AML-193 (cell line): ENCODE measurements around the gene MBD1.
"Not testable (repeated sequence)": the region's sequence is repeated elsewhere in the genome, so short reads cannot be mapped to it uniquely, and the experiment has no call there.

Experiments
- DNase-seq, 2 experiments: peaks; one replicate each; lab custom pipeline; 2025; lab: John Stamatoyannopoulos, UW

The MBD1 gene

DNA sequence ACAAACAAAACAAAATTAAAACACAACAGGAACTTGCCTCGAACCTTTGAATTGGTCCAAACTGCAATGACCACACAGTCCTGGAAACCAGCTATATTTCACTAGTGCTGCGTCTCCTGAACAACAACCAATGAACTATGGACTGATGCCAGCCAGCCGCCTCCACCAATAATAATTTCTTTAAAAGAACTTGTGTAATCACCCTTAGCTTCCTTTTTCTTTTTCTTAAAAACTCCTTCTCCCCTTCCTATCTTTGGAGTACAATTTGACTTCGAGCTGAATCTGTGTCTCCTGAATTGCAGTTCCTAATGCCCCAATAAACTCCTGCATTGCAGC is 7.8 kb upstream of the MBD1 start:
- peak; percentile 28 to 45 for DNase-seq

DNA sequence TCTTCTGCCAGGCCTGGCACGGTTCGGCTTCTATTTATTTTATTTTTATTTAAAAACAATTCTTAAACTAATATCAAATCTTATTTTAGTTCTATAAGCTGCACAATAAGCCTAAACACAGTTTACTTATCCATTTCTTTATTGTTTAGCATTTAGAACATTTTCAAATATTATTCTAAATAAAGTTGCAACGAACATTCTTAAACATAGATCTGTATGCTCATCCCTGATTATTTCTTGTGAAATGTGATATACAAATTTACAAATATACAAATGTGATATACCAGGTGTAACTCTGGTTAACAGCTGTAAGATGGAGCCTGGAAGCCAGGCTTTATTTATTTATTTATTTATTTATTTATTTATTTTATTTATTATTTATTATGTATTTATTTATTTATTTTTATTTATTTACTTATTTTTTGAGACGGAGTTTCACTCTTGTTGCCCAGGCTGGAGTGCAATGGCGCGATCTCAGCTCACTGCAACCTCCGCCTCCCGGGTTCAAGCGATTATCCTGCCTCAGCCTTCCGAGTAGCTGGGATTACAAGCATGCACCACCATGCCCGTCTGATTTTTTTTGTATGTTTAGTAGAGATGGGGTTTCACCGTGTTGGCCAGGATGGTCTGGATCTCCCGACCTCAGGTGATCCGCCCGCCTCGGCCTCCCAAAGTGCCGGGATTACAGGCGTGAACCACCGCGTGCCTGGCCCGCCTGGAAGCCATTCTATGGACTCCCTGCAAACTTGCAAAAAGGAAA is 7.2 kb upstream of the MBD1 start:
- not testable (repeated sequence) for DNase-seq

DNA sequence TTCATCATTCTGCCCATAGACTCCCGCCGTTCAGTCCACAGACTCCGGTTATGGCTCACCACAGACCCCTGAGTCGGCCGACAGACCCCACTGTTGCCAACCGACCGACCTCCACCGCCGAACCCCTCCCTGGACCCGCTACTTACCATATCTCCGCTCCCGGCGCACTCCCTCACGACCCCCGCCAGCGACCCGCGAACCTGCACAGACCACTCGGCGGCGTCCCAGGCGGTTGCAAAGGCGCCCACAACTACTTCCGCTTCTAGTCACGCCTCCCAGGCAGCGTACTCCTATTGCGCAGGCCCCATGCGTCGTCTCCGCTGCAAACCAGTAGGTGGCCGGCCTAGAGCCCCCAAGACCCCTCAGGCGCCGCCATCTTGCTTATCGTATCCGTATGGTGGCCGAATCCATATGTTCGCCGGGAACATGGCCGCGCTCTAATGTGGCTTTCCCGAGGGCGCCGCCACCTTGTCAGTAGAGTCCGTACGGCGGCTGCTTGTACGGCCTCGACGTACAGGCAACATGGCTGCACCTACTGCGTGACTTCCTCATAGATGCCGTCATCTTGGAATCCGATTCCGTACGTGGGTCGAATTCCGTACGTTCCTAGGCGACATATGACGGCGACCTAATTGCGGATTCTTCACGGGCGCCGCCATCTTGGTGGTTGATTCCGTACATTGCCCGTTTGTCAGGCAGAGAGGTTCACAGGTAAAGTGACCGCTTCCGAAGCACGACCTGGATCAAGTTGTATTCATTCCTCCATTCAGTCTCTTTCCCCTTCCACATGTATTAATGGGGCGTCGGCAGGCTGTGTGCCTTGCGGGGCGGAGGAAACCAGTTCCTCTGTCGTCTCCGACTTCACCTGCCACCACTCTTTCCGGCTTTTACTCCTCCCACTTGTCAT is 6.4 kb upstream of the MBD1 start, which contains the start of gene CXXC1:
TSS of gene CXXC1 (minus strand) at position 252 of the 907 bp plus-strand sequence. CDS start at position 149, 103 bp downstream.
- DNase-seq = peak; percentile 97

DNA sequence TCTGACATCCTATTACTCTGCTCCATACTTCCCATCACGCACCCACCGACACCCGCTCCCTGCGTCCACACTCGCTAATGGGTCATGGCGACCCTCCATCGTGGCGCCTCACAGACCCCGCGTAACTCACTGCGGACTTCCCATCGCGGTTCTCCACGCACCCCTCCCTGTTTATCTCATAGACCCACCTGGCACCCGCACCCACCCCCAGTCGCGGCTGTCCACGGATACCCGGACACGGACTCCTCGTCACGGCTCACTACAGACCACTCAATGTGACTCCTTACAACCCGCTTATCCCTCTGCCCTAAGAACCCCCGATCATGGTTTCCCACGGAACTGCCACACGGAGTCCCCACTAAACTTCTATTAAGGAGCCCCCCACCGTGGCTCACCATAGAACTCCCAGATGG is 5.7 kb upstream of the MBD1 start:
- DNase-seq = no peak

DNA sequence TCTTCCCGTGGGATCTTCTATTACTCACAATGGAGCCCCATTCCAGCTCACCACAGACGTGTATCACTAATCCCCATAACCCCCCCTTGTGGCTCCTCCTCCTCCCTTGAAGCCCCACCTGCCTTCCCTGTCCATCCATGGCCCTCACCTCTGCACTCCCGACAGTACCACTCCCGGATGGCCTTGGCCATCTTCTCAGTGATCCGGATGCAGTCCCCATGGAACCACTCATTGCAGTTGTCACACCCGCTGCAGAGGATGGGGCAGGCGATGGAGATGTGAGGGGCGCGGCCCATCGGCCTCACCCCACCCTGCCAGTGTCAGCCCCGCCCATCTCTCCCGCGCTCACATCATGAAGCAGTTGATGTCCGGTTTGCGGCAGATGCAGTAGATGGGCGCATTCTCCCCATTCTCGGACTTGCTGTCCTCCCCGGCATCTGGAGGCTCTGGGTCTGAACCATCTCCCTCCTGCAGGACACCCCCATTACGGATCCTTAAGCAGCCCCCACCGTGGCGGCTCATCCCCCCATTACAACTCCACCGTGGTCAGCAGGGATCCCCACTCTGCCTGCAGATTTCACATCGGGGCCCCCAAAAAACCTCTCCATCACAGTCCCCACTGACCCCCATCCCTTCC is 5.2 kb upstream of the MBD1 start:
- DNase-seq = no peak

DNA sequence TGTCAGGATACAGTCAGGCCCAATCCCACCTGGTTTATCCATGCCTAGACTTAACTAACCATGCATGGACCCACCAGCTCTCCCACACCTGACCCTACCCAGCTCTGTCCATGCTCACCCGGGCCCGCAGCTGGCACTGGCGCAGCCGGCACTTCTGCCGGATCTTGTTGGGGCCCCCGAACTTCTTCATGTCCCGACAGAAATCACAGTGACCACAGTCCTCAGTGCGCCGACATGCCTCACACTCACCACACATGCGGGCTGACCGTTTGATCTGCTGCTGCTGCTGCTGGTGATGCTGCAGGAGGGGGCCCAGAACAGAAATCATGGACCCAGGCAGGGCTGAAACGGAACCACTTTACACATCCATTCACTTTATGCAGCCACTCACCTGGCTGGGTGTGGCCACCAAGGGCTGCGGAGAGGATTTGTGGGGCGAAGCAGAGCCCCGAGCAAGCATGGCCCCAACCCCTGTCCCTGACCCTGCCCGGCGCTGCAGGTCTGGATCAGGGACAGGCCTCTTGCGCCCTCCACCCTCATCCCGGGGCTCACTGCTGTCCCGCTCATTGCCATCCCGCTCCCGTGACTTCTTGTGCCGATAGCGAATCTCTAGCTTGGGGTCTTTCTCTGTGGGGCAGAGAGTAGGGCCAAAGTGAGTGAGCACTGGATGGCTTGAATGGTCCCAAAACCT is 4.5 kb upstream of the MBD1 start:
- DNase-seq = no peak

DNA sequence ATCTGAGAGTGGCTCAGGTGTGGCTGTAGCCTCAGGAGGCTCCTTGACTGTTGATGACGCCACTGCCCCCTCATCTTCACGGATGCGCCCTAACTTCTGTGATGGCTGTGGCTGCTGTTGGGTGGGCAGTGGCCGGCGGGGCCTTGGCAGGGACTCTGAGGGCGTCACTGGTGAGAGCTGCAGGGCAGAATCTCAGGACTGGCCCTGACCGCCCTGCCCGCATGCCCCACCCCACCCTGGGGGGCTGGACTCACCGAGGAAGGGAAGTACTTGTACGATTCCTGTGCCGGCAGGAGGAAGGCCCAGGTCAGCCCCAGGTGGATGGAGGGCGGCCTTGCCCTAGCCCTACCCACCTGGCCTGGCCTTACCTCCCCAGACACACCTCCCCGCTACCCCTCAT is 3.7 kb upstream of the MBD1 start:
- no peak for DNase-seq

DNA sequence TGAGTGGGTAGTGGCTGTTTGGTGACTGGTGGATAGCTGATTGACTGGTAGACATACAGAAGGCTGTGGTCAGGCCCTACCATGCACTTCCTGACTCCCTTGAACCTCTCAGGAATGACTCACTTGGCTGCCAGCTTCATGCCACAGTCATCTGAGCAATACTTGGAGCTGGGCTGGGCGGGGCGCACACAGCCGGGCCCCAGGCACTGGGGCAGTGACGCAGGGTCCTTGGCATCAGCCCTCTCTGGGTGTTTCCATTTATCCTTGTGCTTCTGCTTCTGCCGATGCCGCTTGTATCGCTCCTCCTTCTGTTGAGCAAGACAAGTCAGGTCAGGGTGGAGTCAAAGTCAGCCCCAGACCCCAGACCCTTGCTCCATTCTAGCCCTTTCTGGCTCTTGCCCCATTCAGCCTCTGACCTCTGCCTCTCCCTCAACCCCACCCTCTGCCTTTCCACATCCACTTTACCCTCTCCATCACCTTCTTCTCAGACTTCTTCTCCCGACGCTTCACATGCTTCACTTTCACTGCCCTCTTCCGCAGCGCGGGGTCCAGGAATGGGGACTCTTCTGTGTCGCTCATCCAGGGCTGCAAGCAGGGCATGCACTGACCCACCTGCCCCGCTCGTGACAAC is 3.0 kb upstream of the MBD1 start:
- DNase-seq = no peak

DNA sequence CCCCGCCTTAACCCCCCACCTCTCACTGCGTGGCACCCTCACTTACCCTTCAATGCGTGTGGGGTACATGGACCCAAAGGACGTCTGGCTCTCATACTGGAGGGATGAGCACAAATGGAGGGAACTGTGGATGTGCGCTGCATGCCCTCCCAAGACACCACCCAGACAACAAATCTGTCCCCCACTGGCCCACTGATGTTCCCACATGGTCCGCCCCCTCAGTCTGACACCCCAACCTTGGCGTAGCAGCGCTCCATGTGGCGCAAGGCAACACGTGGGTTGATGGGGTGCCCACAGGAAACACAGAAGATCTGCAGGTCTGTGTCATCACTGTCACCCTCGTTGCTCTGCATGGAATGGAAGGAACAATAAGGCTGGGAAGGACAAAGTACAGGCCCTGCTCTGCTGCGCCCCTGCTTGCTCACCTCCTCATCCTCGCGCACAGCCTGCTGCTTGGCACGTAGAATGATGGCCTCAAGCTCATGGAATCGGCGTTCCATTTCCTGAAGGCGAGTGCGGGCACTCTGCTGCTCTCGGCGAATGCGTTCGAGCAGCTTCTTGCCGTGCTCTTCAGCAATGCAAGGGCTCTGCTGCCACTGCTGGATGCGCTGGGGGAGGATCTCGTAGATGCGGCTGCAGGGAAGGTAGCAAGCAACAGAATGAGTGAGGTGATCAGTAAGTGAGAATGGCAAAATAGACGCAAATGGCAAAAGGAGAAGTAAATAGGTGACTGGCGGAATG is 2.3 kb upstream of the MBD1 start:
- DNase-seq = no peak

DNA sequence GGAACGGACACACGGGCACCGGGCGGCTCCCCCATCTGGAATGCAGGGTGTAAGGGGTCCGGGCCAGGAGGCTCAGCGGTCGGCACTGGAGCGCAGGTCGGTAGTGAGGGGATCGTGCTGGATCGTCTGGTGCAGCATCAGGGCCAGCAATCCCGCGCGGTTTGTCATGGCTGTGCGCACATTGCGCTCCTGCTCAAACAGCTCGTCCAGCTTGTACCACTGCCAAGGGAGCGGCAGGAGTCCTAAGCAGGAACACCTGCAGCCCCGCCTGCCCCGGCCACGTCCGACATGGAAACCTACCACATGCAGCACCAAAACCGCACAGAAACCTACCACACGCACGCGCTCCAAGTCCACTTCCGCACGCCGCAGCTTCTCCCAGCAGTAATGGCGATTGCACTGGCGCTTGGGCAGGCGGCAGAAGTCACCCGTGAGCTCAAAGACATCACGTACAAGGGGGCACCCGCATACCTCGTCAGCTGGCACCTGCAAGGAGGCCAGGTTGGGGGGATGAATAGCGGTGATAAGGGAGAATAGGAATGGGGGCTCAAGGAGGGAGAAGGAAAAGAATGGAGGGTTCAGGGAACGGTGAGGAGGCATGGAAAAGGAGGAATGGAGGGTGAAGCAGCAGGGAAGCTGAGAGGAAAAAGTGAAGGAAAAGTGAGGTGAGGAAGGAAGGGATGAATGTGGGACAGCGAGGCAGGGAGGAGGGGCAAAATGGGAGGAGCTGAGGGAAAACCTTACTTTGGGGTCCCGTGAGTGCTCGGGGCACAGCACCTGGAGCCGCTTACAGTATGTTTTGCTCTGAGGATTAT is 1.4 kb upstream of the MBD1 start:
- no peak for DNase-seq

DNA sequence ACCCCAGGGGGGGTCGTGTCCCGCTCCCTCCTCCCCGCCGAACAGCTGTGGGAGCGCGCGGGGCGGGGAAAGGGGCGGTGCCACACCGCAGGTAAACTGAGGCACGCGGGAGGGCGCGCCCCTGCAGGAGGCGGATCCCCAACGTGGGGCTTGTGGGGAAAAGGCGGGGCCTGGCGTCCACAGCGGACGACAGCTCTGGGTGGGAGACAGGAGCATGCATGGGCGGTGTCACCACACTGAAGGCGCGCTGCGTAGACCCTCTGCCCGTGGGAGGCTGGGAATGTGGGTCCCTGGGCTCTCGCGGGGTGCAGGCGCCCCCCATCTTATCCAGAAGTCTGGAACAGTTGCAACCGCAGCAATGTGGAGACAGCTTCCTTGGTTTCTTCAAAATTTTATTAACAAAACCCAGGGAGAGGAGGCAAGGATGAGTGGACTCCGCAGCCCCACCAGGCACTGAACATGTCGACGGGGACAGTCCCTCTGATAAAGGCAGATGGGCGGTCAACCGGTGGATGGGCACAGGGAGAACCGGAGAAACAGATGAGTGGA is 723 bp upstream of the MBD1 start:
- DNase-seq = no peak

DNA sequence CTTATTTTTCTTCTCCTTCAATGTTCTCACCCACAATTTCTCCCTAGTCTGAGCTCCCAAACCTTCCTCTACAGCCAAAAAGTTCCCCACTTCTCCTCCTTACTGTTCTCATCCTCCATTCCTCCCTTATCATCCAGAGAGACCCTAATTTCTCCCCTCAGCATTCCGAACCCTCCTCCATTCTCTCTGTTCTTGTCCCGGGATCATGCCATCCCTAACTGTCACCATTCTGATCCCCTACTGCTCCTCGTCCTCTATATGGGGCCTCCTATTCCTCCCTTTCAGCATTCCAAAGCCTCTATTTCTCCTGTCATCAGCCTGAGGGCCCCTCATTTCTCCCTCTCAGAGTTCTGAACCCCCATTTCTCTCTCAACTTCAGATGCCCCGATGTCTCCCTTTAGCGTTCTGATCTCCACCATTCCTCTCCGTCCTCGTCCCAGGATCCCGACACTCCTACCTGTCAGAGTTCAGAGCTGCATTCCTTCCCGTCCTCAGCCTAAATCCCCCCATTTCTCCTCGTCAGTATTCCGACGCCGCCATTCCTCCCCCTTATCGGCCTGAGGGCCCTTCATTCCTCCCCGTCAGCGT is 522 bp downstream of the MBD1 start:
- no peak for DNase-seq

DNA sequence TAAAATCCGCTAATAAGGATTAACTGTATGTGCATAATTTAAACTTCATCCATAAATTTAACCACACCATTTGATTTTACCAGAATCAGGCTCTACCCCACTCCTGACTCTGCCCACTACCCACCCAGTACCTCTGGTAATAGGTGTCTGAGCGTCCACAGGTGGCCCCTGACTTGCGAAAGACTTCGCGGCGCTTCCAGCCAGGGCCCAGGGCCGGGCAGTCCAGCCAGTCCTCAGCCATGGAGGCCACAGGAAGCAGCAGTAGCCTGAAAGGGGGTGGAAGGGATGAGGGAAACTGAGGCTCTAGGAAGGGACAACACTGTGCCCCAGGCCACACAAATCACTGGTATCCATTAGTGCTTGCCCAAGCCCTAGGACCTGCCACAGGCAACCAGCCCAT is 1.6 kb downstream of the MBD1 start:
- DNase-seq = no peak

DNA sequence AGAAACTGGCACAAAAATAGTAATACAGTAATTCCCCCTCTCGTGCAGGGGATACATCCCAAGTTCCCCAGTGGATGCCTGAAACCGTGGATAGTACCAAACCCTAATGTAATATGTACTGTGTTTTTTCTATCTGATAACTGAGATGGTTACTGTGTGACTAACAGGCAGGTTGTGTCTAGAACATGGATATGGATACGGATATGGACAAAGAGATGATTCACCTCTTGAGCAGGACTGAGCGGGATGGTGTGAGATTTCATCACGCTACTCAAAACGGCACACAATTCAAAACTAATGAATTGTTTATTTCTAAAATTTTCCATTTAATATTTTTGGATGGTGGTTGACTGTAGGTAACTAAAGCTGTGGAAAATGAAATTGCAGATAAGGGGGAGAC is 3.4 kb downstream of the MBD1 start:
- no peak for DNase-seq

DNA sequence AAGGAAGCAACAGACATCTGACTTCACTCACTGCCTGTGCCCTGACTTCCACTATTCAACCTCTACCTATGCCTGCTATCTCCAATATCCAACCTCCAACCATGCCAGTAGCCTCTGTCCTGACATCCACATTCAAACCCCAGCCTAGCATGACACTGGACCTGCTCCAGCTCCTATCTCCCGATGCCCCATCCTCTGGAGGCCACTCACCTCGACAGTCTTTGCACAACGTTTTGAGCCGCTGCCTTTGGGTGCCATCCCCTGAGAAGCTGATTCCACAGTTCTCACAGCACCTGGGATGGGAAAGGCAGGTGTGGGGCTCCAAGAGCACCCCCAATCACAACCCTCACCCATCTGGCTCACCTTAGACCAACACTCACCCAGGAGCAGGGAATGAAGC is 4.9 kb downstream of the MBD1 start:
- no peak for DNase-seq

DNA sequence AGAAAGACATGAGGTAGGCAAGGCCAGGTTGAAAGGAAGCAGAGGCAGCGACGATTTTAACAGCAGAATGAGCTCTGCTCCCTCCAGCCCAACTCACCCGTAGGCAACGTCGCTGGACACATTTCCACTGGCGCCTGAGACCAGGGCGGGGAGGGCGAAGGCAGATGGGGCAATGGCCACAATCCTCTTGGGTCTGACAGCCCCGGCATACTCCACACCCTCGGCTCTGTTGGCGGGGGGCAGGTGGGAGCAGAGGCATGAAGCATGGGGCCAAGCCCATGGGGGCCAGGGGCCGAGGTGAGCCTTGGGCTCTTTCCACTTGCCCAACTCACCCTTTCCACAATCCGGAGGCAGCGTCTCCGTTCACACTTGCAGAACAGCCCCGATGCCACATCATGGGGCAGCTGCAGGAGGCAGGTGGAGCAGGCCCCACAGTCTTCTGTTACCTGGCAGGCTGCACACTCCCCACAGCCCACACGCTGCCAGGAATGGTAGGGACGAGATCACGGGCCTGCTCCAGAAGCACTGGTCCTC is 5.8 kb downstream of the MBD1 start:
- no peak for DNase-seq

DNA sequence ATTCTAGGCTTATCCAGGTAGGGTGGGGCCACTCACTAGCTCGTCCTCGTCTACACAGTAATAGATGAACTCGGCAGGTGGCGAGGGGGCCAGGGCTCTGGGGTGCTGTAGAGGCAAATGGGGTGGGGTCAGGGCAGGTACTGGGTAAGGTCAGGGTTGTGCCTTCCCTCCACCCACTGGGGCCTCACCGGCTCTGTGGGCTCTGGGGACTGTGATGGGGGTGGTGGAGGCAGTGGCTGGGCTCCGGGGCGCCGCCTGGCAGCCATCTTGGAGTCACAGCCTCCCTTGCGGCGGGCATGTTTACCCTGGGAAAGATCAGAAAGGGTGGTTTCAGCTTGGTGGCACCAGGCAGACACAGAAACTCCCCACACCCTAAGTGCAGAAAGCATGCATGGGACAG is 6.4 kb downstream of the MBD1 start:
- no peak for DNase-seq

DNA sequence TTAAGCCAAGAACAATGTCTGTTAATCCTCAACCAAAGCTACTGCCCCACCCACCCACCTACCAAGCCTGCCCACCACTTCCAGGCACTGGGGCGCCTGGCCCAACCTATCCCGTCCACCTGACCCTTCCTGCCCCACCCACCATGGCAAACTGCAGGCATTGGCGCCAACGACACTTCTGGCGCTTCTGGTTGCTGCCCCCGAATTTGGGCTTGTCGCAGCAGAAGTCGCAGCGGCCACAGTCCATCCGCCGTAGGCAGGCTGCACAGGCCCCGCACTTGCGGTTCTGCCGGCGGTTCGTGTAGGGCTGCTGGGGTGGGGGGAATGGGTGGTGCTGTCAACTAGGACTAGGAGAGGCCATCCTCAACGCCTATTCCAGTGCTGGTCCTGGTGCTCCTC is 7.3 kb downstream of the MBD1 start:
- DNase-seq = no peak
